Activated CD8-positive, alpha-beta memory T cell treated with anti-CD3 and anti-CD28 coated beads for 36 hours (primary cell): Measurements from ENCODE around the gene ALDH3B2. TPM values are rescaled to one million over a fixed set of nuclear protein-coding genes. Genes with fewer than 3 reads are reported as not detected.
"Not testable (repeated sequence)": the region's sequence is repeated elsewhere in the genome, so short reads cannot be mapped to it uniquely, and the experiment has no call there.

Experiments
- CTCF ChIA-PET: fragments of 350-600 bp; sonication (Branson Sonifier 250); formaldehyde crosslinking; loops from one replicate; lab custom pipeline; 2021; ENCODE audit warnings: antibody characterized with exemption; lab: Charles Lee
- POLR2A ChIA-PET: fragments of 350-600 bp; sonication (Branson Sonifier 250); formaldehyde crosslinking; loops from one replicate; lab custom pipeline; 2021; ENCODE audit warnings: antibody characterized with exemption; lab: Charles Lee
- total RNA-seq, 2 experiments: library from RNA; stranded (reverse); gene quantifications; one replicate each; pipeline ENCODE4 v1.2.3, GENCODE V29; 2021

ALDH3B2 gene
- not detected for total RNA-seq

- POLR2A ChIA-PET = no interaction called here
- CTCF ChIA-PET = no interaction called here
Observed at GRCh38 chr11:67674442-67674871, at the start of gene ALDH3B2. ALDH3B2 (minus strand) TSS chr11:67674623; CDS start chr11:67666935, 7,688 bp downstream.

- POLR2A ChIA-PET = not testable (repeated sequence)
Observed at GRCh38 chr11:67723036-67723435, 48.6 kb upstream of the ALDH3B2 start.

DNA sequence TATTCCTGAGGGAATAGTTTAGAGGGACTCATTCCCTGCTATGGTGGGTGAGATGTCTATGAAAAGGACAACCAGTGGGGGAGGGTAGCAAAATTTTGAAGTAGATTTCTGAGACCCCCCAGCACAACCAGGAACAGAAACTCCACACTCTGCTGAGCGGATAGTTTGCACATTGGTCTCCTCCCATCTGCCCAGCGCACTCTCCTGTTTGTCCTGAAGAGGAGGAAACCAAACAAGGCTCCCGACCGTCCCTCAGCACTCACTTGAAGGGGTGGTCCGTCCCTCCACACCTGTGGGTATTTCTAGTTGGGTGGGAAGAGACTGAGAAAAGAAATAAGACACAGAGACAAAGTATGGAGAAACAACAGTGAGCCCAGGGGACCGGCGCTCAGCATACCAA lies 41.8 kb upstream of the ALDH3B2 start:
- POLR2A ChIA-PET = not testable (repeated sequence)

More at GRCh38 chr11:67723036-67723435, 48.6 kb upstream of the ALDH3B2 start:
- CTCF ChIA-PET = not testable (repeated sequence)

GRCh38 chr11:67715801-67716200 lies 41.4 kb upstream of the ALDH3B2 start:
- CTCF ChIA-PET, POLR2A ChIA-PET: not testable (repeated sequence)

More for the DNA sequence above, 41.8 kb upstream of the ALDH3B2 start:
- CTCF ChIA-PET = not testable (repeated sequence)

- POLR2A ChIA-PET = not testable (repeated sequence)
- CTCF ChIA-PET = interaction anchor here (1.0 to 1.2 kb wide), 2 partner anchors 62 to 79 kb away, joined by 3 read pairs; no protein-coding TSS in a partner anchor
Observed at GRCh38 chr11:67713892-67714509, 39.6 kb upstream of the ALDH3B2 start.

- CTCF ChIA-PET, POLR2A ChIA-PET: not testable (repeated sequence)
Observed at GRCh38 chr11:67711676-67712075, 37.3 kb upstream of the ALDH3B2 start.

DNA sequence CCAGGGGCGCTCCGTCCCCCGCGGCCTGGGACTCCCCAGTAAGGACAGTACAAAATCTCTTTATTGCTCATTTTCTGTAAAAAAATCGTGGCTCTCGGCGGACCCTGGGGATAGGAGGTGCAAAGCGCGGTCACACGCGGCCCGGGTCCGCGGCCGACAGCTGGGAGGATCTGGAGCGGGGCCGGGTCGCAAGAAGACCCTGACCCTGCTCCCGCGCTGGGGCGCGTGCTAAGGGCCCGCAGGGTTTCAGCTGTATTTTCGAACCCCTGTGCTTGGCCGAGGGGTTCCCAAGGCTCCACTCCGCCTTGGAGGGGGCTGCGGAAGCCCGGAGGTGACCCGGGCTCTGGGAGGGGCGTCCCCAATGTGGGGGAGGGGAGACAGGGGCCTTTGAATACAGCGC lies 36.8 kb upstream of the ALDH3B2 start:
- CTCF ChIA-PET, POLR2A ChIA-PET: not testable (repeated sequence)

- POLR2A ChIA-PET, CTCF ChIA-PET: not testable (repeated sequence)
Observed at GRCh38 chr11:67709806-67710205, 35.4 kb upstream of the ALDH3B2 start.

DNA sequence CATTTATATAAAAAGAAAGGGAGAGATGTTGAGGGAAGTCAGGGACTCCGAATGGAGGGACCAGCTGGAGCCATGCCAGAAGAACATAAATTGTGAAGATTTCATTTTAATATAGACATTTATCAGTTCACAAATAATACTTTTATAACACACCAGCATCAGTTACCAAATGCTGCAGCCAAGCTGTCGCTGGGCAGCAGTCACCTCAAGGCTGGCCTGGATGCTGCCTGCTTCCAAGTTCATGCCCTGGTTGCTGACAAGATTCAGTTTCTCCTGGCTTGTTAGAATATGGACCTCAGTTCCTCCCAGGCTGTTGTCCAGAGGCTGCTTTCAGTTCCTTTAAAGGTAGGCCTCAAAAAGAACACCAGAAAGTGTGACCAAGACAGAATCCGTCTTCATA lies 30.8 kb upstream of the ALDH3B2 start:
- POLR2A ChIA-PET = no interaction called here

GRCh38 chr11:67704524-67704923 lies 30.1 kb upstream of the ALDH3B2 start:
- ChIA-PET CTCF (no interaction called here), POLR2A (no interaction called here)

More for the DNA sequence above, 30.8 kb upstream of the ALDH3B2 start:
- CTCF ChIA-PET = no interaction called here

DNA sequence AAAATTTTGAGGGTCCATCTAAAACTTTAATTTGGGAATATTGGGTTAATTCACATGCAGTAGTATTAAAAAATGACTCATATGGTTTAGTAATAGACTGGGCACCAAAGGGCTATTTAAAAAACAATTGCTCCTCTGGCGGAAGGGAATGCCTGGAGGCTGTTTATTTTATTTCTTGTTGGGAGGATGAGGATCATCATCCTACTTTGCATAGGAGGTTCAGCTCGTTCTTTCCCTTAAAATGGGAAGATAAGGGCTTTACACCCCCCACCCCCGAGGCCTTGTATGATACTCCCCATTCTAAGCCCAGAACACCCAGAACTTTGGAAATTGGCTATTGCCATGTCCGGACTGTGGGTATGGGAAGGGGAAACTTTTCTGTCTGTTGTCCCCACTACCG lies 29.3 kb upstream of the ALDH3B2 start:
- CTCF ChIA-PET, POLR2A ChIA-PET: not testable (repeated sequence)

DNA sequence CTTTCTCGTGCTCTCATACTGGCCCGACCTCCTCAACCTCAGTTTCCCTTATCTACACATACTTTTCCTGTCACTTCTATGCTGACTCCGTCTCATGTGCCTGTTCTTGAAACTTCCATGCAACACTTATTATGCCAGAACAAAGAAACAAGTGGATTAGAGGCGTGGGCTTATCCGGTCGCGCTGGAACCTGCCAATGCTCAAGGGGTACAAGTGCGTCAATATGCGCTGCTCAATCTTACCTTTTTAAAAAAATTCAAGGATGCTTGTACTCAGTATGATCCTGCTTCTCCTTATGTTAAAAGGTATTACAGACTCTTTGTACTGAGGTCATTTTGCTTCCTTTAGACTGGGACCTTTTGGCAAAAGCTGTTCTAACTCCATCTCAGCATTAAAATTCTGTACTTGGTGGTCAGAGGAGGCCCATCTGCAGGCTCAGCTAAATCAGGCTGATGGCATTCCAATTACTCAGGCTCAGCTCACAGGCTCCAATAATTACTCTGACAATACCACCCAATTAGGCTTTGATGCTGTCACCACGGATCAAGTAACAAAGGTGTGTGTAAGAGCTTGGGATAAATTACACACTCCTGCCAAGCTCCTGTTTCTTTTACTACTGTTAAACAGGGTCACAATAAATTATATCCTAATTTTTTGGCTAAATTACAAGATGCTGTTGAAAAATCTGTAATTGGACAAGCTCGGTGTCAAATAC lies 26.3 kb upstream of the ALDH3B2 start:
- ChIA-PET CTCF (no interaction called here), POLR2A (no interaction called here)

DNA sequence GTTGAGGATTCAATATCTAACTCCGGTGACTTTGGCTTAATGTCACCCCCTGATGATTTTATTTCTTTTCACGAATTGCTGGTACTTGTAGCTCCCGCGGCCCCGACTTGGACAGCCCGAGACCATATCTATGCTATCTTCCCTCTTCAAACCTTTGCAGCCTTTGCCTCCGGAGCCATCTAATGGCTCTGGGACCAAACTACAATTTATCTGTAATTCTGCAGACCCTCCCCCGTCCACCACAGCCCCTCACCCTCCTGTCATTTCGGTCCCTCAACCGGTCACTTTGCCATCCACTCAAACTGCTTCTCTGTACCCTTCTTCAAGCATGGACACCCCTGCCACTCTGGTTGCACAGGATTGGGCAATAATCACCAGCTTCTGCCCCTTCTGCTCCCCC lies 25.7 kb upstream of the ALDH3B2 start:
- CTCF ChIA-PET = no interaction called here
- POLR2A ChIA-PET = no interaction called here

- CTCF ChIA-PET = no interaction called here
- POLR2A ChIA-PET = no interaction called here
Observed at GRCh38 chr11:67699521-67699920, 25.1 kb upstream of the ALDH3B2 start.

DNA sequence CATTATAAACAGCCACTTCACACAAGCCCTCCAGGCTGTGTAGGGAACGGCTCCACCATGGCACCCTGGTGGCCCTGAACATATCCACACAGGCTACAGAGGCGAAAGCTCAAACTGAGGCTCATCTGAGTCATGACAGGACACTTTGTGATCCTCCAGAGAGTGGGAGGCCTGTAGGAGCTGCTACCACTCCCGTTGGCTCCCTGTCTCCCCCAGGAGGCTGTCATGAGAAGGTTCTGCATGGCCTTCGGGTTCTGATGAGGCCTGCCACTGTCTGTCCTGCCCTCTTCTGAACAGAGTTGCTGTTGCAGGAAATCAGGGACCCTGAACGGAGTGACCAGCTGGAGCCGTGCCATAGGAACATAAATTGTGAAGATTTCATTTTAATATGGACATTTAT lies 23.8 kb upstream of the ALDH3B2 start:
- ChIA-PET CTCF (no interaction called here), POLR2A (no interaction called here)

DNA sequence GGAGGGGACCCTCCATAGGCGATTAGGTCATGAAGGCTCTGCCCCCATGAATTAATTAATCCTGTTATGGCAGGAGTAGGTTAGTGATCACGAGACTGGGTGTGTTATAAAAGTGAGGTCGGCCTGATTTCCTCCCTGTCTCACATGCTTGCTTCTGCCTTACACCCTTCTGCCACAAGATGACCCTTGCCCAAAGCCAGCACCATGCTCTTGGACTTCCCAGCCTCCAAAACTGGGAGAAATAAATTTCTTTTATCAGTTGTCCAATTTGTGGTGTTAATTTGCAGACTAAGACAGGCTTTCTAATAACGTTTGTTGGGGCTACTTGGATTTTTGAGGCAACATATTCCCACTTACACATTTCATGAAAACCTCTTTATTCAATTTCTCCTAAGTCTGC lies 23.4 kb upstream of the ALDH3B2 start:
- CTCF ChIA-PET = interaction anchor here (0.7 kb wide), 1 partner anchor 132 kb away, joined by 6 read pairs; no protein-coding TSS in a partner anchor
- POLR2A ChIA-PET = no interaction called here

DNA sequence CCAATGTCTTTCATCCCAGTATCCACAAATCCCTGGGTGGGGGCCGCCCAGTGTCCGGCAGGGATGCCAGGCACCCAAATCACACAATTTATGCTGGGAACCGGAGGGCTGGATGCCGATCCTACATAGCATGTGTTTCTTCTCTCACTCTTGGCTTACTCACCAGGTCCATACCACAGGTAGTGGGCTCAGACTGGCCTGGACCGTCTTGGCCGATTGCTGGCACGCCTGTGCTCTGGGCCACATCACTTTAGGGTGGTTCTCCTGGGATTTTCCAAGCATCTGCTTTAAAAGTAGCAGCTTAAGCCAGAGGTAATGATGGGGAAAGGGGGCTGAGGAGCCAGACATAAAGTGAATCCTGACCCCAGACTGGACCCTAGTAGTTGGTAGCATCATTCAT lies 22.6 kb upstream of the ALDH3B2 start:
- CTCF ChIA-PET = no interaction called here
- POLR2A ChIA-PET = no interaction called here

GRCh38 chr11:67695606-67696005 lies 21.2 kb upstream of the ALDH3B2 start:
- ChIA-PET CTCF (no interaction called here), POLR2A (interaction anchor here (0.6 kb wide), 1 partner anchor 150 kb away, joined by 3 read pairs; no protein-coding TSS in a partner anchor)

- POLR2A ChIA-PET = interaction anchor here (0.6 kb wide), 1 partner anchor 149 kb away, joined by 3 read pairs; no protein-coding TSS in a partner anchor
- CTCF ChIA-PET = no interaction called here
Observed at GRCh38 chr11:67694875-67695555, 20.6 kb upstream of the ALDH3B2 start.

GRCh38 chr11:67691149-67691548 lies 16.7 kb upstream of the ALDH3B2 start:
- ChIA-PET POLR2A (no interaction called here), CTCF (interaction anchor here (1.1 kb wide), 1 partner anchor 61 kb away, joined by 3 read pairs; the partner anchor contains the start of gene NUDT8)
